Upper lobe of left lung (tissue), 4 donors: ENCODE measurements around the gene GBF1.

Experiments
- CTCF ChIP-seq, 6 experiments: fragments of 450-650 bp in 4 of 6; fragments of 200-600 bp in 2 of 6; sonication (generic) in 2 of 6; IDR thresholded peaks; one replicate each; pipeline ENCODE4 v1.5.1; 2016 to 2019; ENCODE audit warnings: antibody characterized with exemption in 6 of 6
- POLR2A ChIP-seq, 4 donors: fragments of 450-650 bp; IDR thresholded peaks; one replicate each; pipeline ENCODE4 v1.5.1; 2016 to 2017; ENCODE audit warnings: antibody characterized with exemption in 4 of 4, mild to moderate bottlenecking in 2 of 4

- TF ChIP-seq POLR2A (IDR thresholded peaks at IDR 0.05): no peak
- TF ChIP-seq CTCF (IDR thresholded peaks at IDR 0.05): no peak
Measured at GRCh38 chr10:102198027-102198426, 47.3 kb upstream of the GBF1 start.
